ENCODE data around the gene KIF3B.
"Not testable (repeated sequence)": the region's sequence is repeated elsewhere in the genome, so short reads cannot be mapped to it uniquely, and the experiment has no call there.

KIF3B gene

GRCh38 chr20:32316667-32317066, 39.2 kb downstream of the KIF3B start:
- CTCF ChIA-PET, result interaction anchor here (1.3 kb wide), 1 partner anchor 65 kb away, joined by 5 read pairs; no protein-coding TSS in a partner anchor
- POLR2A ChIA-PET, result no interaction called here
- TF ChIP-seq LEF1 (IDR thresholded peaks at IDR 0.05; ENCODE audit: borderline replicate concordance) (no peak), CTBP1 (IDR thresholded peaks at IDR 0.05; ENCODE audit: borderline replicate concordance) (no peak), ARNT (IDR thresholded peaks at IDR 0.05) (no peak), SP1 (IDR thresholded peaks at IDR 0.05) (no peak), SUZ12 (IDR thresholded peaks at IDR 0.05) (no peak), NFRKB (IDR thresholded peaks at IDR 0.05) (no peak), ELF4 (IDR thresholded peaks at IDR 0.05) (no peak), ZNF384 (IDR thresholded peaks at IDR 0.05) (no peak), PKNOX1 (IDR thresholded peaks at IDR 0.05) (no peak)
- no peak for DNase-seq (ENCODE audit: extremely low spot score)

- DNase-seq (ENCODE audit: extremely low spot score), result no peak
- ChIA-PET POLR2A (no interaction called here), CTCF (no interaction called here)
- no peak for TF ChIP-seq SUZ12 (IDR thresholded peaks at IDR 0.05)
- no peak for TF ChIP-seq HDGF (IDR thresholded peaks at IDR 0.05; ENCODE audit: borderline replicate concordance)
- no peak for TF ChIP-seq LEF1 (IDR thresholded peaks at IDR 0.05; ENCODE audit: borderline replicate concordance)
- TF ChIP-seq SP1 (IDR thresholded peaks at IDR 0.05), result no peak
- no peak for TF ChIP-seq FOXM1 (IDR thresholded peaks at IDR 0.05; ENCODE audit: borderline replicate concordance)
- no peak for TF ChIP-seq L3MBTL2 (conservative IDR thresholded peaks at IDR 0.05)
- no peak for TF ChIP-seq FOXK2 (IDR thresholded peaks at IDR 0.05)
- TF ChIP-seq ARNT (IDR thresholded peaks at IDR 0.05), result no peak
- TF ChIP-seq FOXA1 (IDR thresholded peaks at IDR 0.05), result no peak
- no peak for TF ChIP-seq ZNF384 (IDR thresholded peaks at IDR 0.05)
- no peak for TF ChIP-seq CTBP1 (IDR thresholded peaks at IDR 0.05; ENCODE audit: borderline replicate concordance)
- no peak for TF ChIP-seq TARDBP (IDR thresholded peaks at IDR 0.05)
- no peak for TF ChIP-seq ELF4 (IDR thresholded peaks at IDR 0.05)
- no peak for TF ChIP-seq BHLHE40 (IDR thresholded peaks at IDR 0.05; ENCODE audit: borderline replicate concordance)
- no peak for TF ChIP-seq PKNOX1 (IDR thresholded peaks at IDR 0.05)
Measured at GRCh38 chr20:32319100-32319499, 41.6 kb downstream of the KIF3B start.

GRCh38 chr20:32320305-32320704, 42.9 kb downstream of the KIF3B start:
- POLR2A ChIA-PET, result no interaction called here
- no peak for DNase-seq (ENCODE audit: extremely low spot score)
- CTCF ChIA-PET, result no interaction called here
- TF ChIP-seq NFRKB (IDR thresholded peaks at IDR 0.05) (no peak), BHLHE40 (IDR thresholded peaks at IDR 0.05; ENCODE audit: borderline replicate concordance) (no peak), ARNT (IDR thresholded peaks at IDR 0.05) (no peak), L3MBTL2 (conservative IDR thresholded peaks at IDR 0.05) (no peak), SP1 (IDR thresholded peaks at IDR 0.05) (no peak), CTBP1 (IDR thresholded peaks at IDR 0.05; ENCODE audit: borderline replicate concordance) (no peak), SUZ12 (IDR thresholded peaks at IDR 0.05) (no peak), LEF1 (IDR thresholded peaks at IDR 0.05; ENCODE audit: borderline replicate concordance) (no peak)

- POLR2A ChIA-PET, result no interaction called here
- CTCF ChIA-PET, result no interaction called here
- TF ChIP-seq FOXM1 (IDR thresholded peaks at IDR 0.05; ENCODE audit: borderline replicate concordance) (no peak), ARNT (IDR thresholded peaks at IDR 0.05) (no peak), HDGF (IDR thresholded peaks at IDR 0.05; ENCODE audit: borderline replicate concordance) (no peak), TARDBP (IDR thresholded peaks at IDR 0.05) (no peak)
- no peak for DNase-seq (ENCODE audit: extremely low spot score)
Measured at GRCh38 chr20:32321390-32321789, 43.9 kb downstream of the KIF3B start.

GRCh38 chr20:32322260-32322659, 44.8 kb downstream of the KIF3B start:
- DNase-seq (ENCODE audit: extremely low spot score); CTCF ChIA-PET; POLR2A ChIA-PET: not testable (repeated sequence)

- DNase-seq (ENCODE audit: extremely low spot score); CTCF ChIA-PET; POLR2A ChIA-PET: not testable (repeated sequence)
Measured at GRCh38 chr20:32323761-32324160, 46.3 kb downstream of the KIF3B start.

- CTCF ChIA-PET, result no interaction called here
- no peak for TF ChIP-seq CTBP1 (IDR thresholded peaks at IDR 0.05; ENCODE audit: borderline replicate concordance)
- no peak for TF ChIP-seq ZNF384 (IDR thresholded peaks at IDR 0.05)
- TF ChIP-seq HDGF (IDR thresholded peaks at IDR 0.05; ENCODE audit: borderline replicate concordance), result no peak
- no peak for TF ChIP-seq TARDBP (IDR thresholded peaks at IDR 0.05)
- no peak for TF ChIP-seq ELF4 (IDR thresholded peaks at IDR 0.05)
- TF ChIP-seq SUZ12 (IDR thresholded peaks at IDR 0.05), result no peak
- no peak for TF ChIP-seq PKNOX1 (IDR thresholded peaks at IDR 0.05)
- no peak for TF ChIP-seq NFRKB (IDR thresholded peaks at IDR 0.05)
- no peak for DNase-seq (ENCODE audit: extremely low spot score)
- POLR2A ChIA-PET, result interaction anchor here (0.6 kb wide), 1 partner anchor 27 kb away, joined by 3 read pairs; no protein-coding TSS in a partner anchor
Measured at GRCh38 chr20:32325706-32326503, 48.5 kb downstream of the KIF3B start.

Data from HEK293T (cell line).